GM12874 (cell line): Measurements from ENCODE around the gene SNAPC2.

Source experiments
- CTCF ChIP-seq: IDR thresholded peaks from 2 replicates; pipeline ENCODE4 v1.5.1; 2011; ENCODE audit warnings: low read depth, mild to moderate bottlenecking, control low read depth, low read length, moderate library complexity; ENCODE audit not compliant: insufficient read depth

SNAPC2 gene

DNA sequence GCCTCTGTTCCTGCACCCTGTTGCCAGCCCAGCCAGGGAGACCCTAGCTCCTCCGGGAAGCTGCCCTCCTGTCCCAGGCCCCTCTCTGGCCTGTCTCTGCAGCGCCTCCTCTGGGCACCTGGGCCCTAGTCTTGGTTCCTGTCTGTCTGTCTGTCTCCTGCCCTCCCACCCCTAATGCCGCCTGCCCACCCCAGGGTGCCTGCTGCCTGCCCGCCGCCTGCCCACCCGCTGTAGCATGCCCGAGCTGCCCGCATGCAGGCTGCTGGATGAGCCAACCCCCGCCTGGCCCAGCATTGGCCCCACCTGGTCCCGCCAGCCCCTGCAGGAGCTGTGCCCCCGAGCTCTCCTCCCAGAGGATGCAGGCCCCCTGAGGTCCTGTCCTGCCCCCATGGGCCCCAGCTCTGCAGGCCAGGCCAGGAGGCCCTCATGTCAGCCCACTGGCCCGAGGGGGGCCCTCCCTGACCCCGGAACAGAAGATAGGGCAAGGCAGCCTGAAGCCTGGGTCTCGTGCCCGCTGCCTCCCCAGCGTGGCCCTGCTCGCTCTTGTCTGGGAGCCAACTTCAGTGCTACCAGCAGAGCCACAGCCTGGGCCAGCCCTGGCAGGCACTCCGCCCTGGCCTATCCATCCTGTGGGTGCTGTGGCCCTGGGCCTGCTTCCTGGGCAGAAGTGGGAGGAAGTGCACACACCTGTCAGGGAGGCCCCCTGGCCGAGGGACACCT is 11.2 kb upstream of the SNAPC2 start:
- TF ChIP-seq CTCF, result no peak

GRCh38 chr19:7909471-7910067 is 10.6 kb upstream of the SNAPC2 start:
- TF ChIP-seq CTCF, result no peak

- no peak for TF ChIP-seq CTCF
Measured at GRCh38 chr19:7910321-7911161, 9.6 kb upstream of the SNAPC2 start.

- TF ChIP-seq CTCF, result no peak
Measured at GRCh38 chr19:7911508-7912143, 8.5 kb upstream of the SNAPC2 start.

GRCh38 chr19:7912144-7912696 is 7.9 kb upstream of the SNAPC2 start:
- TF ChIP-seq CTCF, result no peak

GRCh38 chr19:7912697-7913564 is 7.2 kb upstream of the SNAPC2 start:
- no peak for TF ChIP-seq CTCF
